GM19099 (cell line): Measurements from ENCODE around the gene NGEF.

Experiments used
- POLR2A ChIP-seq: IDR thresholded peaks from 3 replicates; pipeline ENCODE4 v1.6.1; 2011; ENCODE audit warnings: low read depth; ENCODE audit not compliant: insufficient read length; ENCODE audit errors: extremely low read depth

NGEF gene

GRCh38 chr2:232875256-232876121 is 137.6 kb downstream of the NGEF start:
- no peak for TF ChIP-seq POLR2A

DNA sequence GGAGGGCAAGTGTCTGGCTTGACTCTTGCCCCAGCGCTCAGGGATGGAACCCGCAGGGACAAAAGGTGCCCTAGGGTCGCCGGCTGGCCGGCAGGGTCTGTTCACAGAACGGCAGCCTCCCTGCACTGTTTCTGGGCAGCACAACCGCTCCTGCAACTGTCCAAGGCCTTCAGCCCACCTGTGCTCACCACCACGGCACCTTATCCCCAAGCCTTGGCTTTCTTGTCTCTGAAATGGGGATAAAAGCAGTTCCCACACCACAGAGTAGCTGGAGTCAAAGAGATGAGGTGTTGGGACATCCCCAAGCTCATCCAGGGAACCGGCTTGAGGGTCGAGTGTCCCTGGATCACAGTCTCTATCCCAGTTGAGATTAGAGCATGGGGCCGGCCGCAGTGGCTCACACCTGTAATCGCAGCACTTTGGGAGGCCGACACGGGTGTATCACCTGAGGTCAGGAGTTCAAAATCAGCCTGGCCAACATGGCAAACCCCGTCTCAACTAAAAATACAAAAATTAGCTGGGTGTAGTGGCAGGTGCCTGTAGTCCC is 138.3 kb downstream of the NGEF start:
- TF ChIP-seq POLR2A: no peak

DNA sequence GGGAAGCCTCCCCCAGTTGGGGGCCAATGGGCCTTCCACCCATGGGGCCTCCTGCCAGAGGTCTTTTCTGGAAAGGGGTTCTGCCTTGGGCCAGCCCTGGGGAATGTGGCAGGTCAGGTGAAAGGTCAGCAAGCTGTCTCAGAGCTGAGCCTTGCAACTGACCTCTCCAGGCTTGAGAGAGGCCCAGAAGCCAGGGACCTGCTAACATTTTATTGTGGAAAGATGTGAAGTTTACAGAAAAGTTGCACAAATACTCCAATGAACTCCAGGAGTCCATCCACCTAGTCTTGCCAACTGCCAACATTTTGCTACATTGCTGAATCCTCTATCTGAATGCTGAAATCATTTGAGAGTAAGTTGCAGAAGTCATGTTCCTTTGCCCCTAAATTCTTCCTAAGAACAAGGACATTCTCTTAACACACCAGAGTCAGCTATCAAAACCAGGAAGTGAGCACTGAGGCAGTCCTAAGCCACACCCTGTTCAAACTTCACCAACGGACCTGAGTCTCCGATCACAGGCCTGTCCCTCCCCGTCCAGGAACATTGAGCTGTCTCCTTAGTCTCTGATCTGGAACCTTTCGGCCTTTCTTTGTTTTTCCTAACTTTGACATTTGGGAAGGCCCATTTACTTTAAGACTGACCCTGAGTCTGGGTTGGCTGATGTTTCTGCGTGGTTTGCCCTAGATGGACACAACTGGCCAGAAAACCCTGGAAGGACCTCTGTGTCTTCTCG is 139.0 kb downstream of the NGEF start:
- no peak for TF ChIP-seq POLR2A

DNA sequence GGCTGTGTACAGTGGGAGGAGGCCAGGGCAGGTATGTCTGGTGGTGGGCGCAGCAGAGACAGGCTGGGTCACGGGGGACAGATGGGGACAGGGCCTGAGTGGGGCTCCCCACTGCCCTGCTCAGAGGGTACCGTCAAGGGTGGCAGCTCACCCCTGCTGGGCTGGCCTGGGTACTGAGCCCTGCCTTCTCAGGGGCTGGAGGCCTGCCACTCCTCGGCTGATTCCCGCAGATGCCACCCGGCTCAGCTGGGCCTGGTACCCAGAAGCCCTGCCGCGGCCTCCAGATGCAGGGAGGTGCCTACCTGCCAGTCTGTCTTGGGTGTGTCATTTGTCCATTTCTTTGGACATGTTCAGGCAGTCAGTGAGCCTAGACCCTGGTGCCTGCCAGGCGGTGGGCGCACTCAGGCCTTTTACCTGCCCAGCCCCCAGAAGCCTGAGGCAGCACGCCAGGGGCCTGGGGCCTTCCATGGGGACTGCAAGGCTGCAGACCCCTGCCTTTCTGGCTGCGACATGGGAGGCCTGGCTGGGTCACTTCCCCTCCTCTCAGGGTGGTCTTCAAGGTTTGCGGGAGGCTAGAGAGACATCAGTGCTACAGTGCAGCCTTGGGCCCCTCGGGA is 139.7 kb downstream of the NGEF start:
- TF ChIP-seq POLR2A: no peak

- TF ChIP-seq POLR2A: no peak
These were observed 140.2 kb downstream of the NGEF start for GRCh38 chr2:232872826-232873225.

DNA sequence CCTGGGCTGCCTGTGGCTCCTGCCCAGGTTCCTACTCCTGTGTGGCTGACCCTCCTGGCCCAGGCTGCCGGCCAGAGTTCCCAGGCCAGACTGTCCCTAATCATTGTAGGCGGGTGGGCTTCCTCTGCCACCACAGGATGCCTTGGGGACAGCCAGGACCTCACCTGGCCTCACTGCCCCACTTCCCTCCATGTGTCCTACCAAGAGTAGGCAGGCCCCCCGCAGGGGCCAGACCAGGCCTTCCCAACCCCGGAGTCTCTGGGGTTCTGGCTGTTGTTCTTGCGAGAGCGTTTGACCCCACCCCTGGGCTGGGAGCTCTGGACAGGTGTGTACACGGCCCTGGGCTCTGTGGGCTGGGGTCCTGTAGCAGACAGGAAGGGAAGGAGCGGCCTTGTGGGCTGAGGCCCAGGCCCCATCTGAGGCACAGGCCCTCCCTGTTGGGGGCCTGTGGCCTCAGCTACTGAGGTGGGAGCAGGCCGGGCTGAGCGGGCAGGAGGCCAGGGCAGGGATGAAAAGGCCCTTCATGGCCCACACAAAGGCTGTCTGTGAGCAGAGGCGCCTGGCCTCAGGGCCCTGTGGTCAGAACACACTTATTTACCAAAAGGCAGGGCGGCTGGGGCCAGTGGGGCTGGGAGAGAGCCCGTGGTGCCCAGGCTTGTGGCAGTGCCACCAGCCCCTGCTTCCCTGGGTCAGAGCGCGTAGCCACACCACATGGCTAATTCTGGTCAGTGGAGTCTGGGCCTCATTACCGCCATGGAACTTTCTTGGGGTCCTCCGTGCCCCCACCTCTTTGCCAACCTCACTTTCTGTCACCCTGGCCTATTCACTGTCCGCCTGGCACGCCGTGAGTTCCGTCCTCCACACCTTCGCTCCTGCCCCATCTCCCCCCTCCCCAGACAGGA is 141.0 kb downstream of the NGEF start:
- TF ChIP-seq POLR2A: no peak

DNA sequence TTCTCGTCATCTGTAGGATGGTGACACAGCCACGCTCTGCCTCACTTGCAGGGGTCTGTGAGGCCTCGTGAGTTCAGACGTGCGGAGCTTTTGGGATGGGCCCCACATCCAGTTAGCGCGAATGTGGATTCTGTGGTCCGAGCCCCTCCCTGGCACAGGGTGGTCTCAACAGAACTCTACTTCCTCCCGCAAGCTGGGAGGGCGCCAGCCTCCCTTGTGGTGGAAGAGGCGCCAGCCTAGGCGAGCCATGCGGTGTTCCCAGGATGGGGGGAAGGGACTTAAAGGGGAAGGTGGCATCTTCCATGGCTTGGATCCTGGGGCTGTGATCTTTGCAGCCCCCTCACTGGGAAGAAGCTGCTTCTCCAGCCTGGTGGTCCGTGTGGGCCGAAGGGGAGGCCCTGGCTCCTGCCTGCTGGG is 141.6 kb downstream of the NGEF start:
- TF ChIP-seq POLR2A: no peak

- no peak for TF ChIP-seq POLR2A
These were observed 142.2 kb downstream of the NGEF start for GRCh38 chr2:232870766-232871371.

DNA sequence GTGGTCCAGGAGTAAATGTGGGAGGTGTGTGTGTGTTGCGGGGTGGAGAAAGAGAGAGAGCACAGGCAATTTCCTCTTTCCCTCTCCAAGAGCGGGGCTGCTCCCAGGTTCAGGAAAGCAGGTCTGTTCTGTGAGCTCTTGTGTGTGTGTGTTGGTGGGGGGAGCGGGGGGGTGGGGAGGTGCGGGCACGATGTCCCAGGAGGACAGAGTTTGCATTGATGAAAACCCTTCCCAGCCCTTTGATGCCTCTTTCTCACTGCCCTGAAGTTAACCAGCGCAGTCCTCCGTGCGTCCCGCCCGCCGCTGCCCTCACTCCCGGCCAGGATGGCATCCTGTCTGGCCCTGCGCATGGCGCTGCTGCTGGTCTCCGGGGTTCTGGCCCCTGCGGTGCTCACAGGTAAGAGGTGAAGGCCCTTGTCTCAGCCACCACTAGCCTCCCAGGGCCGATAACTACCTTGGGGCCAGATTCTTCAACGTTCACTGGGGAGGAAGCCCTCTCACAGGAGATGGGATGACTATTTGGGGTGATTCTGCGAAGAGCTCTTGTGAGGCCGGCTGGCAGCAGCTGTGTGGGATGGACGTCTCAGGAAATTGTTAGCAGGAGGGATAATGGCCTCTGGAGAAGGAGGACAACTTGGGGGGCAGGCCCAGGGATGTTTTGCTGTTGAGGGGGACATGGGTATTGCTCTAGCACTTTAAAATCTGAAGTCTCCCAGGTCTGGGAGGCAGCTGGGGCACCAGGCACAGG is 142.9 kb downstream of the NGEF start, which contains the start of gene SNORC:
TSS of gene SNORC (plus strand) at position 247 of the 748 bp plus-strand sequence. CDS start at position 325, 78 bp downstream.
- no peak for TF ChIP-seq POLR2A

DNA sequence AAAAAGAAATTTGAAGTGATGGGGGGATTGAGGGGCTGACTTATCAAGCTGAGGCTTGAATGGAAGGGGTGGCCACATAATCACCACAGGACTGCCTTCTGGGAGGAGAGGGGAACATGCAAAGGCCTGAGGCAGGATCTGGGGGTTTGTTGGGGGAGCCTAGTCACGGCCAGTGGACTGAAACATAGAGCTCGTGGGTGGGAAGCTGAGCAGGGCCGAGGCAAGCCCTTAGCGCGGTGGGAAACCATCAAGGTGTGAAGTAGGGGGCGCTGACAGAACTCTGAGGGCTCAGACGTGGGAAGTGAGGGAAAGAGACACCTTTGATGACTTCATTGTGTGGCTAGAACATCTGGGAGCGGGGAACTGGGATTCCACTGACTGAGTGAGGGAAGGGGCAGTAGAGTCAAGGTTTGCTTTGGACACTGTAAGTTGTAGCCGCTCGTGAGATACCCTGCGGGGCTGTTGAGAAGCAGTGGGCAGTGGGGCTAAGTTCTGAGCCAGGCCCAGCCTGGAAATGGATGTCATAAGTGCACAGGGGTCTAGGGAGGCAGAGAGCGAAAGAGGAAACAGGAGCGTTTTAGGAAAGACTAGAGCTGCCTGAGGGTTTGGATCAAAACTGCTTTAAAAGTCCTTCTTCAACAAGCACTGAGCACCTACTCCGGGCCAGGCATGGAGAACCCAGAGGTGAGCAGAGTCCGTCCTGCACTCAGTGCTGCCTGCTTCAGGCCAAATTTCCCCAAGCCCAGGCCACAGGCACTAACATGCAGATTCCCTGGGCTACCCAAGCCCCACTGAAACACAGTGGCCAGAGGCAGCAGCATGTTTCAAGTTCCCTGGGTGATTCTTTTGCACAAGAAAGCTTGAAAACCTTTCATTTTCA is 143.7 kb downstream of the NGEF start:
- TF ChIP-seq POLR2A: no peak

- no peak for TF ChIP-seq POLR2A
These were observed 147.0 kb downstream of the NGEF start for GRCh38 chr2:232866104-232866503.

DNA sequence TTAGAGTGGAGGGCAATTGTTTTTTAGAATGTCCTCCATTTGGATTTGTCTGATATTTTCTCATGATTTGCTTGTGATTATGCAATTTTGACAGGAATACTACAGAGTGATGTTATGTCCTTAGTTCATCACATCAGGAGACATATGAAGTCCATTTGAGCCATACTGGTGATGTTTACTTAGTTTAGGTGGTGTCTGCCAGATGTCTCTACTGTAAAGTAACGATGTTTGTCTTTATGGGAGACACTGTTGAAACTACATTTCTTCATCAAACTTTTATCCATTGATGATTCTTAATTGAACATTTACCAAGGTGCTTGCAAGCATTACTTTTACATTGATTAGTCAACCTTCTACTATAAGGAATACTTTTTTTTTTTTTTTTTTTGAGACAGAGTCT is 147.9 kb downstream of the NGEF start:
- no peak for TF ChIP-seq POLR2A
